ENCODE results near the gene TIMM21.

- no peak for TF ChIP-seq CTCF (IDR thresholded peaks at IDR 0.05; ENCODE audit: borderline replicate concordance, extremely low read depth, low read length, poor library complexity, severe bottlenecking)
- TF ChIP-seq EZH2 (IDR thresholded peaks at IDR 0.05; ENCODE audit: borderline replicate concordance, low read depth, low read length, severe bottlenecking) = no peak
Measured at GRCh38 chr18:74200780-74201179, 52.5 kb downstream of the TIMM21 start.

All from DND-41 (cell line).